Stimulated activated CD4-positive, alpha-beta T cell treated with anti-CD3 and anti-CD28 coated beads, Interleukin-12 subunit alpha, Interleukin-12 subunit beta, amount 100 ng/mL, for 48 hours (primary cell): ENCODE data around the gene RMND5A.

Source experiments
- DNase-seq, 3 donors: peaks; one replicate each; pipeline ENCODE4 v3.0.0-alpha.2; 2020; ENCODE audit warnings: low read depth in 2 of 3, low spot score in 1 of 3

The RMND5A gene

DNA sequence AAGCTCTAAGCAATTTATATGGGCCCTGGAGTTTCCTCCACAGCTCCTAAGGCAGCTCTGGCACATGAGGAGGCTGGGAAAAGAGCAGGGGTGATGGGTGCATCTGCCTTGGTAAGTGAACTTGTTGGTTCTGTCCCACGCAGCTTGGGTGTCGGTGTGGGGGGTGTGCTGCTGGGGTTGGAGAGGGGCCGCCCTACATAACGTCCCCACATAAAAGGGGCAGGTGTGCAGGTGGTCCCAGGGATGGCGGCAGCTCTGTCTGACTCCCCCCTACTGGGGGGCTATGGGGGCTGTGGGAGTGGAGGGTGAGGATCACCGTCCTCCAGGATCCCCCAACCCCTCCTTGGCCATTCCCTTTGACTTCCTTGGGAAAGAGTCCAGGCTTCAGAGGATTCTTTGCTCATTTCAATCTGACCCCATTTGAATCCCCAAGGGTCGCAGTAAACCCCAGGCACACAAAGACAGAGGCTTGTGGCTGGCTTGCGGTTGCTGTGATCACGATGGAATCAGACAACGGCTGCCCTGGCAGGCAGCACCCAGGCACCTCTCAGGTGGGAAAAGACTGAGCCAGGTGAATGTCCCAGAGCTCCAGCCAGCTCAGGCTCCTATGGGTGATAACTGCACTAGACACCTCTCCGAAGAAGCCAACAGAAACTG, 105.1 kb downstream of the RMND5A start:
- DNase-seq = no peak

- peak in 1 of 3 donors; percentile 31 for DNase-seq
Observed at GRCh38 chr2:86825693-86826381, 105.7 kb downstream of the RMND5A start.

- DNase-seq = no peak
Observed at GRCh38 chr2:86826951-86827350, 106.9 kb downstream of the RMND5A start.
